ENCODE results near the gene MYBPHL. TPM values are rescaled to one million over a fixed set of nuclear protein-coding genes. Genes with fewer than 3 reads are reported as not detected.

Gene MYBPHL
- total and polyA plus RNA-seq, 4 experiments from 2014 or later: not detected

- ChIA-PET CTCF (ENCODE audit: partially characterized antibody) (interaction anchor here (0.8 to 1.6 kb wide), 3 partner anchors 10 to 264 kb away, joined by 3 to 7 read pairs (median 4); no protein-coding TSS in a partner anchor), POLR2A (ENCODE audit: partially characterized antibody) (no interaction called here)
- peaks cover 0 to 2% (median under 1%) of the 10 kb centered on the region in 4 donors for H3K4me1 Mint-ChIP-seq
- intact Hi-C loops (cut with micrococcal nuclease): no loop called here
- Histone ChIP-seq H3K4me1 (ENCODE audit: insufficient read depth, low read length) (no peaks in the 10 kb centered on the region), H3K4me3 (ENCODE audit: low read length in 2 of 2) (no peak overlapping the region), H3K36me3 (ENCODE audit: insufficient read depth, low read length) (no peaks in the 10 kb centered on the region), H3K27me3 (ENCODE audit: insufficient read depth, low read length) (no peaks in the 10 kb centered on the region), H3K27ac (ENCODE audit: low read depth, low read length) (no peak overlapping the region), H3K9me3 (ENCODE audit: control insufficient read depth in 1 of 2, low read length in 2 of 2) (no peaks in the 10 kb centered on the region)
- no peaks in the 10 kb centered on the region for H3K27me3 Mint-ChIP-seq
- H3K4me3 Mint-ChIP-seq: no peak overlapping the region
- no peak for DNase-seq
- no peak overlapping the region for H3K27ac Mint-ChIP-seq
- no peaks in the 10 kb centered on the region for H3K9me3 Mint-ChIP-seq
- H3K36me3 Mint-ChIP-seq: no peaks in the 10 kb centered on the region
These were observed 38.2 kb downstream of the MYBPHL start for GRCh38 chr1:109268431-109269211.

DNA sequence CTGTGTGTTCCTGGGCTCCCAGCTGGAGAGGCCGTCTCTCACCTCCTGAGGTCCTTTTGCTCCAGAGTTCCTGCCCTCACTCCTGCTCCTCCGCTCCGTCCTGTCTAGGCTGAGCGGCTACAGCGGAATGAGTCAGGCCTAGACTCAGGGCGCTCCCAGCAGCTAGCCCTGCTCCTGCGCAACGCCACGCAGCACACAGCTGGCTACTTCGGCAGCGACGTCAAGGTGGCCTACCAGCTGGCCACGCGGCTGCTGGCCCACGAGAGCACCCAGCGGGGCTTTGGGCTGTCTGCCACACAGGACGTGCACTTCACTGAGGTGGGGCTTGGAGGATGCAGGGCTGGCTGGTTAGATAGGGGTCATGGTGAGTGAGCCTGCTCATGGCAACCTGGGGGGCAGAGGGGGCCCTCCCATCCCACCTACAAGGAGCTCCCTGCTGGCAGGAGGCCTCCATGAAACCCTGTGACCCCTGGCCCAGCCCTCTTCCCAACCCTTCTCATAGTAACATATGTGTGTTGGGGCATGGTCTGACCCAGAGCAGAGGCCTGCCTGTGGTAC, 39.0 kb downstream of the MYBPHL start:
- no peak for DNase-seq
- H3K9me3 ChIP-seq (ENCODE audit: control insufficient read depth in 1 of 2, low read length in 2 of 2): no peaks in the 10 kb centered on the region
- no peak overlapping the region for H3K27ac ChIP-seq (ENCODE audit: low read depth, low read length)
- no peak overlapping the region for H3K27ac Mint-ChIP-seq
- CTCF ChIA-PET (ENCODE audit: partially characterized antibody): interaction anchor here (1.6 kb wide), 1 partner anchor 11 kb away, joined by 7 read pairs; no protein-coding TSS in a partner anchor
- no peaks in the 10 kb centered on the region for H3K4me1 ChIP-seq (ENCODE audit: insufficient read depth, low read length)
- no peaks in the 10 kb centered on the region for H3K27me3 ChIP-seq (ENCODE audit: insufficient read depth, low read length)
- H3K4me1 Mint-ChIP-seq: peaks cover 0 to 4% (median 2%) of the 10 kb centered on the region in 4 donors
- no peaks in the 10 kb centered on the region for H3K9me3 Mint-ChIP-seq
- no peak overlapping the region for H3K4me3 Mint-ChIP-seq
- H3K36me3 ChIP-seq (ENCODE audit: insufficient read depth, low read length): no peaks in the 10 kb centered on the region
- H3K4me3 ChIP-seq (ENCODE audit: low read length in 2 of 2): no peak overlapping the region
- H3K27me3 Mint-ChIP-seq: peaks cover 0 to 2% of the 10 kb centered on the region in 2 donors
- no peaks in the 10 kb centered on the region for H3K36me3 Mint-ChIP-seq
- POLR2A ChIA-PET (ENCODE audit: partially characterized antibody): no interaction called here
- intact Hi-C loops (cut with micrococcal nuclease): no loop called here

GRCh38 chr1:109266965-109267364, 39.8 kb downstream of the MYBPHL start:
- Mint-ChIP-seq H3K27me3 (peaks cover 0 to 2% of the 10 kb centered on the region in 2 donors), H3K4me1 (peaks cover 0 to 4% (median 2%) of the 10 kb centered on the region in 4 donors), H3K9me3 (no peaks in the 10 kb centered on the region), H3K27ac (no peak overlapping the region), H3K4me3 (no peak overlapping the region), H3K36me3 (no peaks in the 10 kb centered on the region)
- intact Hi-C loops (cut with micrococcal nuclease): no loop called here
- no peak overlapping the region for H3K4me3 ChIP-seq (ENCODE audit: low read length in 2 of 2)
- H3K27ac ChIP-seq (ENCODE audit: low read depth, low read length): no peak overlapping the region
- DNase-seq: no peak
- ChIA-PET CTCF (ENCODE audit: partially characterized antibody) (interaction anchor here (1.1 to 5.0 kb wide), 3 partner anchors 12 to 265 kb away, joined by 3 to 41 read pairs (median 7); partner anchors contain the start of gene SORT1), POLR2A (ENCODE audit: partially characterized antibody) (no interaction called here)
- no peaks in the 10 kb centered on the region for H3K9me3 ChIP-seq (ENCODE audit: control insufficient read depth in 1 of 2, low read length in 2 of 2)
- no peaks in the 10 kb centered on the region for H3K4me1 ChIP-seq (ENCODE audit: insufficient read depth, low read length)
- H3K27me3 ChIP-seq (ENCODE audit: insufficient read depth, low read length): no peaks in the 10 kb centered on the region
- H3K36me3 ChIP-seq (ENCODE audit: insufficient read depth, low read length): no peaks in the 10 kb centered on the region

GRCh38 chr1:109265741-109266330, 41.0 kb downstream of the MYBPHL start:
- intact Hi-C loops (cut with micrococcal nuclease): no loop called here
- H3K4me1 ChIP-seq (ENCODE audit: insufficient read depth, low read length): no peaks in the 10 kb centered on the region
- no peak overlapping the region for H3K4me3 Mint-ChIP-seq
- H3K27me3 ChIP-seq (ENCODE audit: insufficient read depth, low read length): no peaks in the 10 kb centered on the region
- H3K27me3 Mint-ChIP-seq: peaks cover 0 to 2% of the 10 kb centered on the region in 2 donors
- H3K9me3 Mint-ChIP-seq: no peaks in the 10 kb centered on the region
- H3K36me3 Mint-ChIP-seq: no peaks in the 10 kb centered on the region
- ChIA-PET CTCF (ENCODE audit: partially characterized antibody) (interaction anchor here (0.7 to 5.0 kb wide), 6 partner anchors 14 to 267 kb away, joined by 3 to 45 read pairs (median 4); partner anchors contain the start of gene SORT1), POLR2A (ENCODE audit: partially characterized antibody) (no interaction called here)
- peaks cover 0 to 4% (median 2%) of the 10 kb centered on the region in 4 donors for H3K4me1 Mint-ChIP-seq
- no peak overlapping the region for H3K4me3 ChIP-seq (ENCODE audit: low read length in 2 of 2)
- no peak overlapping the region for H3K27ac Mint-ChIP-seq
- no peaks in the 10 kb centered on the region for H3K36me3 ChIP-seq (ENCODE audit: insufficient read depth, low read length)
- peak in 1 of 5 donors; percentile 18 for DNase-seq
- no peak overlapping the region for H3K27ac ChIP-seq (ENCODE audit: low read depth, low read length)
- H3K9me3 ChIP-seq (ENCODE audit: control insufficient read depth in 1 of 2, low read length in 2 of 2): no peaks in the 10 kb centered on the region

- Histone ChIP-seq H3K9me3 (ENCODE audit: control insufficient read depth in 1 of 2, low read length in 2 of 2) (no peaks in the 10 kb centered on the region), H3K27ac (ENCODE audit: low read depth, low read length) (no peak overlapping the region), H3K4me1 (ENCODE audit: insufficient read depth, low read length) (no peaks in the 10 kb centered on the region), H3K36me3 (ENCODE audit: insufficient read depth, low read length) (no peaks in the 10 kb centered on the region), H3K4me3 (ENCODE audit: low read length in 2 of 2) (no peak overlapping the region), H3K27me3 (ENCODE audit: insufficient read depth, low read length) (no peaks in the 10 kb centered on the region)
- Mint-ChIP-seq H3K9me3 (no peaks in the 10 kb centered on the region), H3K27me3 (peaks cover 0 to 2% of the 10 kb centered on the region in 2 donors), H3K36me3 (no peaks in the 10 kb centered on the region), H3K4me3 (no peak overlapping the region), H3K4me1 (peaks cover 0 to 4% (median 2%) of the 10 kb centered on the region in 4 donors), H3K27ac (no peak overlapping the region)
- no peak for DNase-seq
- CTCF ChIA-PET (ENCODE audit: partially characterized antibody): interaction anchor here (0.6 to 5.0 kb wide), 11 partner anchors 13 to 268 kb away, joined by 3 to 45 read pairs (median 4); partner anchors contain the start of genes PSRC1 and SORT1
- POLR2A ChIA-PET (ENCODE audit: partially characterized antibody): no interaction called here
- intact Hi-C loops (cut with micrococcal nuclease): no loop called here
These were observed 41.8 kb downstream of the MYBPHL start for GRCh38 chr1:109265016-109265415.

DNA sequence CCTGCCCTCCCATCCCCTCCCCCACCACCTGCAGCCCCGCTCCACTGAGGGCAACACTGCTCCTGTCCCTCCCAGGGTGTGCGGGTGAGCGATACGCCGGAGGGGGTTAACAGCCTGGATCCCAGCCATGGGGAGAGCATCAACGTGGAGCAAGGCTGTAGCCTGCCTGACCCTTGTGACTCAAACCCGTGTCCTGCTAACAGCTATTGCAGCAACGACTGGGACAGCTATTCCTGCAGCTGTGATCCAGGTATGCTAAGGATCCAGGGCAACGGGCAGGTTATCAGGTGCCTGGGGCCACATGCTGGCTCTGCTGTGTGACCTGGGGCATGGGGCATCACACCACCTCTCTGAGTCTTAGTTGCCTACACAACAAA, 42.4 kb downstream of the MYBPHL start:
- Histone ChIP-seq H3K9me3 (ENCODE audit: control insufficient read depth in 1 of 2, low read length in 2 of 2) (no peaks in the 10 kb centered on the region), H3K27me3 (ENCODE audit: insufficient read depth, low read length) (no peaks in the 10 kb centered on the region), H3K36me3 (ENCODE audit: insufficient read depth, low read length) (no peaks in the 10 kb centered on the region), H3K4me3 (ENCODE audit: low read length in 2 of 2) (no peak overlapping the region), H3K27ac (ENCODE audit: low read depth, low read length) (no peak overlapping the region), H3K4me1 (ENCODE audit: insufficient read depth, low read length) (no peaks in the 10 kb centered on the region)
- no peak for DNase-seq
- ChIA-PET CTCF (ENCODE audit: partially characterized antibody) (interaction anchor here (0.7 to 5.0 kb wide), 16 partner anchors 10 to 376 kb away, joined by 3 to 45 read pairs (median 4); partner anchors contain the start of genes PSRC1 and SORT1), POLR2A (ENCODE audit: partially characterized antibody) (no interaction called here)
- Mint-ChIP-seq H3K36me3 (no peaks in the 10 kb centered on the region), H3K4me3 (no peak overlapping the region), H3K4me1 (peaks cover 0 to 4% (median under 1%) of the 10 kb centered on the region in 4 donors), H3K9me3 (peaks cover 0 to 1% (median 0%) of the 10 kb centered on the region in 8 donors), H3K27ac (no peak overlapping the region), H3K27me3 (peaks cover 0 to 2% of the 10 kb centered on the region in 2 donors)
- intact Hi-C loops (cut with micrococcal nuclease): loop anchor here (5.0 kb wide), 1 partner anchor 228 kb away; the partner anchor contains the start of gene CYB561D1

Data from CD4-positive, alpha-beta memory T cell (primary cell).